Lung (tissue), 12 donors: ENCODE results near the gene NPDC1. TPM values are rescaled to one million over a fixed set of nuclear protein-coding genes. Genes with fewer than 3 reads are reported as not detected.
A peak's percentile ranks its signal among the peaks of the same experiment; 100 is the strongest.

Experiments used
- ATAC-seq: fragments of 200-7000 bp; cut with Tn5 transposase; one replicate; pipeline ENCODE4 v1.9.1; 2020; ENCODE audit warnings: moderate number of reproducible peaks; ENCODE audit not compliant: insufficient read depth, low FRiP score
- DNase-seq, 3 donors: peaks; one replicate each; pipeline ENCODE4 v3.0.0-alpha.2; 2013 to 2017
- H3K27ac ChIP-seq, 2 donors: one replicate each; pipeline ENCODE4 v1.5.1; 2013; ENCODE audit warnings: mild to moderate bottlenecking in 2 of 2, moderate library complexity in 2 of 2, control low read depth in 1 of 2, inconsistent platforms in 1 of 2, low read depth in 1 of 2, low read length in 1 of 2
- H3K27me3 ChIP-seq, 3 donors: one replicate each; pipeline ENCODE4 v1.5.1; 2013; ENCODE audit warnings: low read length in 2 of 3; ENCODE audit not compliant: control insufficient read depth in 3 of 3, insufficient read depth in 3 of 3
- H3K36me3 ChIP-seq, 4 donors: one replicate each; pipeline ENCODE4 v1.5.1; 2013; ENCODE audit warnings: low read length in 4 of 4, mild to moderate bottlenecking in 1 of 4, moderate library complexity in 1 of 4; ENCODE audit not compliant: control insufficient read depth in 4 of 4, insufficient read depth in 4 of 4
- H3K4me1 ChIP-seq, 5 donors: one replicate each; pipeline ENCODE4 v1.5.1; 2013; ENCODE audit warnings: low read length in 5 of 5, mild to moderate bottlenecking in 2 of 5, moderate library complexity in 1 of 5; ENCODE audit not compliant: control insufficient read depth in 5 of 5, insufficient read depth in 5 of 5
- H3K4me3 ChIP-seq: one replicate; pipeline ENCODE4 v1.5.1; 2013; ENCODE audit warnings: mild to moderate bottlenecking, control low read depth, moderate library complexity
- H3K9ac ChIP-seq, 2 donors: one replicate each; pipeline ENCODE4 v1.5.1; 2013; ENCODE audit warnings: low read length in 2 of 2, control low read depth in 1 of 2; ENCODE audit not compliant: insufficient read depth in 1 of 2
- H3K9me3 ChIP-seq, 4 donors: one replicate each; pipeline ENCODE4 v1.5.1; 2013; ENCODE audit warnings: low read length in 3 of 4, mild to moderate bottlenecking in 1 of 4, moderate library complexity in 1 of 4; ENCODE audit not compliant: control insufficient read depth in 4 of 4, insufficient read depth in 3 of 4
- CTCF ChIP-seq: IDR thresholded peaks from 2 replicates; pipeline ENCODE4 v1.5.1; 2012; ENCODE audit warnings: mild to moderate bottlenecking; ENCODE audit errors: control extremely low read depth, extremely low read depth
- WGBS, 2 donors: extraction: QIAGEN DNeasy Blood & Tissue Kit; methylation state at CpG; one replicate each; pipeline ENCODE4 v1.1.7; 2013; 5-methylcytosine and 5-hydroxymethylcytosine counted together
- polyA plus RNA-seq, 2 donors: library from polyadenylated mRNA; stranded (reverse); fragments of 200-250 nt; gene quantifications; one replicate each; pipeline ENCODE4 v1.2.1, GENCODE V29; 2013
- total RNA-seq, 2 donors: library from RNA; depleted of rRNA in 1 of 2; stranded (reverse); fragments of >200 nt in 1 of 2; gene quantifications; one replicate each; pipeline ENCODE4 v1.2.1, GENCODE V29; 2014 to 2021
- donor health status: control.
- donor health status: control.
- donor health status: Bipolar disorder and iron deficiency.
- donor health status: healthy.
- donor health status: DM: yes; HTN: yes; CAD: no.

The NPDC1 gene
- total and polyA plus RNA-seq, 4 donors, result 28.7 to 99.3 (median 68.3) TPM

- no peak overlapping the region for H3K9ac ChIP-seq
- H3K36me3 ChIP-seq, result peaks cover 0 to 30% (median 5%) of the 10 kb centered on the region in 4 donors
- H3K9me3 ChIP-seq, result peaks cover 0 to 2% (median 0%) of the 10 kb centered on the region in 4 donors
- 88 to 91% methylated on average over 11 to 13 of the region's 13 CpGs for WGBS, 2 donors
- no peak for ATAC-seq
- H3K27ac ChIP-seq, result no peak overlapping the region
- no peak for DNase-seq
- H3K4me1 ChIP-seq, result peaks cover 0 to 6% (median 0%) of the 10 kb centered on the region in 5 donors
- H3K4me3 ChIP-seq, result no peak overlapping the region
- H3K27me3 ChIP-seq, result no peaks in the 10 kb centered on the region
- no peak for TF ChIP-seq CTCF
Observed at GRCh38 chr9:137007816-137008270, 38.1 kb downstream of the NPDC1 start.

- Histone ChIP-seq H3K4me1 (peaks cover 0 to 6% (median 0%) of the 10 kb centered on the region in 5 donors), H3K36me3 (peaks cover 0 to 25% (median 3%) of the 10 kb centered on the region in 4 donors), H3K9ac (no peak overlapping the region), H3K9me3 (peaks cover 0 to 2% (median 0%) of the 10 kb centered on the region in 4 donors), H3K27ac (no peak overlapping the region), H3K4me3 (no peak overlapping the region), H3K27me3 (no peaks in the 10 kb centered on the region)
- DNase-seq, result peak; percentile 49 to 74 (median 59)
- WGBS, 2 donors, result 65 to 75% methylated on average over 30 of the region's 30 CpGs
- no peak for TF ChIP-seq CTCF
- no peak for ATAC-seq
Observed at GRCh38 chr9:137007108-137007815, 38.7 kb downstream of the NPDC1 start.

- Histone ChIP-seq H3K4me1 (peaks cover 0 to 6% (median 0%) of the 10 kb centered on the region in 5 donors), H3K36me3 (peaks cover 0 to 16% (median 3%) of the 10 kb centered on the region in 4 donors), H3K9ac (no peak overlapping the region), H3K27me3 (no peaks in the 10 kb centered on the region), H3K27ac (no peak overlapping the region), H3K9me3 (peaks cover 0 to 2% (median 0%) of the 10 kb centered on the region in 4 donors), H3K4me3 (no peak overlapping the region)
- TF ChIP-seq CTCF, result no peak
- ATAC-seq (no peak), DNase-seq (no peak)
- WGBS, 2 donors, result 56 to 68% methylated on average over 24 of the region's 24 CpGs
Observed at GRCh38 chr9:137006116-137007003, 39.6 kb downstream of the NPDC1 start.
